ENCODE measurements around the gene PADI3.
"Not testable (repeated sequence)": the region's sequence is repeated elsewhere in the genome, so short reads cannot be mapped to it uniquely, and the experiment has no call there.

The PADI3 gene

DNA sequence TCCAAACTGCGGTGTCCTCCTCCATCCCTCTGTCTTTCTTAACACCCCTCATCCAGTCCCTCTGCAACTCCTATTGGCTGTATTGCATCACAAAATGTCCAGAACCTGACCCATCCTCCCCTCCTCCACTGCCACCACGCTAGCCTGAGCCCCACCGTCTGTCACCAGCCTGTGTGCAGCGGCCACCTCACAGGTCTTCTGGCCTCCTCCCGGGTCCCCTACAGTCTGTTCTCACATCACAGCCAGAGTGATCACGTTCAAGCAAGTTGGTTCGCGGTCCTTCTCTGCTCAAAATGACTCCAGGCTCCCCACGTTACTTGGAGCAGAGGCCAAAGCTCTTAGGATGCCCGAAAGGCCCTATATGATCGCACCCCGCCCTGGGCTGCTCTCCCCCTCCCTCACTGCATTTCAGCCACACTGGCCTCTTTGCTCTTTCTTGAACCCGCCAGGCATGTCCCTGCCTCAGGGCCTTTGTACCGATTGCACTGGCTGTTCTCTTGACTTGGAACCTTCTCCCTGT lies 56.7 kb downstream of the PADI3 start:
- DNase-seq: no peak

- no peak for DNase-seq
These were observed 57.5 kb downstream of the PADI3 start for GRCh38 chr1:17306407-17306806.

GRCh38 chr1:17306921-17307320 lies 58.0 kb downstream of the PADI3 start:
- DNase-seq: no peak

DNA sequence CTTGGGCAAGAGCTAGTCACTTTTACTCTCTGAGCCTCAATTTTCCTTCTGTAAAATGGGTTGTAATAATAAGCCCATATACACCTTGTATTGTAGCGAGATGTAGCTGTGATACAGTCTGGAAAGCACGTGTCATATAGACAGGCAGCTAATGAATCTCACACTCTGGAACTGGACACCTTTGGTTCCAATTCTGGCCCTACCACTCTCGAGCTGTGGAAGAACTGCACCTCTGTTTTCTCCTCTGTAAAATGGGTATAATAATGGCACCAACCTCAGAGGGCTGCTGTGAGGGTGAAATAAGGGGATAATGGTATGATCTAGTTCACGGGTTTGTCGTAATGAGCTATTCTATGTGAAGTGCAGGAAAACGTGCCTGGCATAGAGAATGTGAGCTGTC lies 58.4 kb downstream of the PADI3 start:
- no peak for DNase-seq

GRCh38 chr1:17307946-17308345 lies 59.0 kb downstream of the PADI3 start, which contains the start of gene PADI4:
TSS of gene PADI4 (plus strand) at chr1:17308197. CDS start at chr1:17308223, 26 bp downstream.
- DNase-seq: no peak

DNA sequence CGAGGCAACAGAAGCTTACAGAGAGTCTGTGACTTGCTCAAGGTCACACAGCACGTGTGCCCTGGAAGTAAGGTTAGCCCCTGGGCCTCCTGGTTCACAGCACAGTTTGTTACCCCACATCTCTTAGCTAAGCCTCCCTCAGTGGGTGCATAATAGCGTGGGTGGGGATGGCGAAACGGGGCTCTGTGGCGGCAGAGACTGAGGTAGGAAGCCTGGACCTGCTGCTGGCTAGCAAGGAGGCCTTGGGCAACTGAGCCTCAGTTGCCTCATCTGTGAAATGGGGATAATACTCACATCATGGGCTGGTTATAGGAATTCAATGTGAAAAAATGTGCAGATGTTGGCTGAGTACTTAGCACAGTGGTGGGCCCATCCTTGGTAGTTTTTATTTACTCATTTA lies 59.7 kb downstream of the PADI3 start:
- no peak for DNase-seq

DNA sequence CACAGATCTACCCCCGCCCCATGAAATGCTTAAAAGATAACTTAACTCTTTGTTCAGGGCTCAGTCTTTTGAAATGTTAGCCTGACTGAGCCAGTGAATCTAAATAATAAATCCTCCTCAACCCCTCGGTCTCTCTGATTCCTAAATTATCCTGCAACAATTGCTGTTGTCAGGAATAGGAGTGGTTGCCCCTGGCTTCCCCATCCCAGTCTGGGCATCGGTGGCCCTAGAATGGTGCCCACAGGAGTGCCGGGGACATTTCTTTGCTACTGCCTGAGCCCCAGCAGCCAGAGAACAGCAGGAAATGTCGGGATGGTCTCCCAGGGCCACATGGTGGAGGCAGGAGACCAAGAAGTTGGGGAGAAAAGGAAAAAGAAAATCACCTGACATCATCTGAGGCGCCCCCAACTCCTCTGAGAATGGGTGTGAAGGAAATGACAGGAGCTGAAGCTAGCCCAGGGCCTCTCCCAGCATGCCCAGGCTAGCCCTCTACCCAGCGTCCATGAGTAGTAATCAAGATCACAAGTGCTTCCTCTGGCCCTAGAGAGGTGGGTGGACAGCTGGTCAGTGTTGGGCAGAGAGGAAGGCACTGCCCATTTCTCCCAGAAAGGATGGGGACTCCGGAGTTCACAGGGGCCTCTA lies 60.6 kb downstream of the PADI3 start:
- no peak for DNase-seq

GRCh38 chr1:17310068-17310640 lies 61.3 kb downstream of the PADI3 start:
- no peak for DNase-seq

GRCh38 chr1:17313530-17314309 lies 64.8 kb downstream of the PADI3 start:
- no peak for DNase-seq

DNA sequence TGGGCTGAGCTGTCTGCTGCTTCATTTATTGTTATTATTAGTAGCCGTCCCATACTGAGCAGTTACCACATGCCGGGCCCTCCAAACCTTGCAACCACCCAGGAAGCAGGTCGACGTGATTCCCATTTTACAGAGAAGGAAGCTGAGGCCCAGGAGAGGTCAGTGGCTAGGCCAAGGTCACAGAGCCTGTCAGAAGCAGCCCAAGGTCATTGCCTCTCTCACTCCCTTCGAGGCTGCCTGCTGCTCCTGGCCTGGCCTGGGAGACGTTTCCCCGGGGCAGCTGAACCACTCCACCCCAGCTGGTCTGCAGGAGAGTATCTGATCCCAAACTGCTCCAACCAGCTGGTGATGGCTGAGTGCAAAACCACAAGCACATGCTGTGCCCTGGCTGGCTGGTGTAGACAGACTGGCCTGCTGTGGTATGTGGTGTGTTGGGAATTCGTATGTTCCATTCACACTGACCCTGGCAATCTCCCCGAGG lies 65.6 kb downstream of the PADI3 start:
- DNase-seq: no peak

DNA sequence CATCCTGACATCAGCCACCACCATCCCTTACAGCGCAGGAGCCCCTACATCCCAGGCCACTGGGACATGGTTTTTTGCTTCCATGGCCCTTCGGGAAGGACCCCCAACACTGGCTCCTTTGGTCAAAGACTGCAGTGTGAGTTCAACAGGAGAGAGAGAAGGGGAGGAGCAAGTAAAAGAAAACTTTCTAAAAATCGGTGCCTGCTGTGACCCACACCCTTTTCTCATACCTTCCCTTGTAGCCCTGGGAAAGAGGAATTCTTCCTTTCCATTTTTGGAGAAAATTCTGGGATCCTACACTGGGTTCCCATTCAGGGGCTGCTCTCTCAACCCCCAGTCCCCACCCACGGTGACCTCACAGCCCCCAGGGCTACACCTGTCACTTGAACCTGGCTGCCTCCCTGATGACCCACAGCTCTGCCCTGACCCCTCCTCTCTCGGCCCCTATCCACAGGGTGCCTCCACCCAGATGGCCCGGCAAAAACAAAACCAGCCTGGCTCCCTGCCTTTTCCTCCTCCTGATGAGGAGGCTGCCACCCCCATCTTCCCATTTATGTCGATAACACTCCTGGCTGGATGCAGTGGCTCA lies 66.7 kb downstream of the PADI3 start:
- DNase-seq: no peak

GRCh38 chr1:17316704-17317103 lies 67.8 kb downstream of the PADI3 start:
- DNase-seq: no peak

DNA sequence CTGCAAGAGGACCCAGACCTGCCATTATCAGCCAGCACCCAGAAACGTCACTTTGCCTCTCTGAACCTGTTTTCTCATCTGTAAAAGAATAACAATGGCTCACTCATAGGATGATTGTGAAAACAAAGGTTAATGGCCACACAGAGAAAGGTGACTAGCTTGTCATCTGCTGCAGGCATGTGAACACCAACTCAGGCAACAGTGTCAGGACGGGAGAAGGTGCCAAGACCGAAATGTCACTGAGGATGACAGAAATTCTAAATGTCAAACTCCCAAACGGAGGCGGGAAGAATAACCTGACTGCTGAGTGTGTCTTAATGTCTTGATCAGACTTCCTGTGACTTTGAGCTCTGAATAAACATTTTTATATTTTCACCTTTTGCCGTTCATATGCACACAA lies 69.4 kb downstream of the PADI3 start:
- DNase-seq: no peak

DNA sequence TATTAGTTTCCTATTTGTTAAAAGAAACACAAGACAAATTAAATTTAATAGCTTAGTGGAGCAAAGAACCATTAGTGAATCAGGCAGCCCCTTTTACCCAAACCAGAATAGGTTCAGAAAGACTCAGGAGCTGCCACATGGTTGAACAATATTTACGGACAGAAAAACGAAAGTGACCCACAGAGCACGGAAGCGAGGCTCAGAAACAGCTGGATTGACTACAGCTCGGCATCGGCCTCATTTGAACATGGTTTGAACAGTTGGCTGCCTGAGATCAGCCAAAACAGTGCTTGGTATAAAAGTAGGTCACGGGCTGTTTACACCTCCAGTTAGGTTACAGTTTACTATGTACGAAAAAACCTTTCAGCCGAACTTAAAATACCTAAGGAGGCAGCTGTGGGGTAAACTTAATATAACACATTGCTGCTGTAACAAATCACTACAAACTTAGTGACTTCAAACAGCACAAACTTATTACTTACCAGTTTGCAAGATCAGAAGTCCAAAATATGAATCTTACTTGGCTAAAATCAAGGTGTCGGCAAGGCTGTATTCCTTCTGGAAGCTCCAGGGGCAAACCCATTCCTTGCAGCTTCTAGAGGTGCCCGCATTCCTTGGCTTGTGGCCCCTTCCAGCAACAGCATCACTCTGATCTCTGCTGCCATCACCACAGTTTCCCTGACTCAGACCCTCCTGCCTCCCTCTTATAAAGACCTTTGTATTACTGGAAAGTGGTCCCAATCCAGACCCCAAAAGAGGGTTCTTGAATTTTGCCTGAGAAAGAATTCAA lies 70.9 kb downstream of the PADI3 start:
- DNase-seq: no peak

DNA sequence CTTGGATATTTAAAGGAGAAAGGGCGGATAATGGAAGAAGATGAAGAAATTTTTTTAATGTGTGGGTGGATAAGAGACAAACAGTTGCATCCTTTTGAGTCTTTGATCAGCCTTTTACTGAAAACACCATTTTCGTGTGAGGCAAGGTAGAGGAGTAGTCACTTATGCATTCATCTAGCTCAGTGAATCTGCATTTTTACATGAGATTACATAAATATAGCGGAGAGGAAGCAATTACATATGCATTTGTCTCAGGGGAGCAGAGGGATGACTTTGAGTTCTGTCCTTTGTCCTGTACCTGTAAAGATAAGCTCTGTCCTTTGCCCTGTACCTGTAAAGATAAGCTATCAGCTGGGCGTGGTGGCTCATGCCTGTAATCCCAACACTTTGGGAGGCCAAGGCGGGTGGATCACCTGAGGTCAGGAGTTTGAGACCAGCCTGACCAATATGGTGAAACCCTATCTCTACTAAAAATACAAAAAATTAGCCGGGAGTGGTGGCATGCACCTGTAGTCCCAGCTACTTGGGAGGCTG lies 73.0 kb downstream of the PADI3 start:
- not testable (repeated sequence) for DNase-seq

- DNase-seq: no peak
These were observed 80.0 kb downstream of the PADI3 start for GRCh38 chr1:17328855-17329254.

DNA sequence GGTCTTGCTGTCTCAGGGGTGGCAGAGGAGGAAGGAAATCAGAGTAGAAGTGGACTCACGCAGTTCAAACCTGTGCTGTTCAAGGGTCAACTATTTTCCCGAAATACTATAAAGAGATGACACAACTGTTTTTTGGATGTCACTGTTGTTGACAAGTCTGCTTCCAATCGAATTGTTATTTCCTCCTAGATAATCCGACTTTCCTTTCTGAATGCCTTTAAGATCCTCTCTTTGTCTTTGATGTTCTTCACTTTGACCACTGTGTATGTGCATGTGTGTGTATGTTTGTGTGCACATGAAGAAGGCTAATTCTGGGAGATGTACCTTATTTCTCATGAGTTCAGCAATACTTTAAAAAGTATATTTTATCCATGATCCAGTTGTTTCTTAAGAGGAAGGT lies 80.7 kb downstream of the PADI3 start:
- DNase-seq: no peak

DNA sequence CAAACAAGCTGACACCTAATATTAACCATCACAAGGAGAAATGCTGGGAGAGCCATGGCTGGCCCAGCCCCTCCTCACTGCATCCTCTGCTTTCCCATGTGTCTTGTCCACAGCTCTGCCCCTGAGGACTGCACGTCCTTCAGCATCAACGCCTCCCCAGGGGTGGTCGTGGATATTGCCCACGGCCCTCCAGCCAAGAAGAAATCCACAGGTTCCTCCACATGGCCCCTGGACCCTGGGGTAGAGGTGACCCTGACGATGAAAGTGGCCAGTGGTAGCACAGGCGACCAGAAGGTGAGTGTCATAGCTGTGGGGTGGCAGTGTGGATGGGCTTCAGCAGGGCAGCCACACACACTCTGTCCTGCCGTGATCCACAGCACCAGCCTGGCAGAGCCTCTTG lies 82.0 kb downstream of the PADI3 start:
- no peak for DNase-seq

DNA sequence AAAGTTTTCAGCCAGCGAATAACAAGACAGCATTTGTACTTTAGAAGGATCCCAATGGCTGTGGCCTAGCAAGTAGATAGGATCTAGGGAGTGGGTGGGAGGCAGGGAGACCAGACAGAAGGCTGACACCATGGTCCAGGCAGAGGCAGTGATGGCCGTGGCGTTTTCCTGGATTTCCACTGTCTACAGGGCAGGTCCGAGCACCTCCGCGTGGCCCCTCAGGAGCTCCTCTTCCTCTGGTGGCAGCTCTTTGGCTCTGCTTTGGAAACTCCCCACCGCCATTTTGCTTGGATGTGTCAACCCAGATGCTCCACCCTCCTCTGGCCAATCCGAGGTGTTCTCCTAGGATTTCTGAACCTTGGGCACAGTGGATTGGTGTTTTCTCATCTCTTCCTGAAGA lies 84.2 kb downstream of the PADI3 start:
- no peak for DNase-seq

Data from activated naive CD4-positive, alpha-beta T cell (primary cell).